NCI-H146 (cell line): ENCODE results near the gene PLEKHA1.

ENCODE experiments used
- DNase-seq: peaks from one replicate; lab custom pipeline; 2025; lab: John Stamatoyannopoulos, UW

The PLEKHA1 gene

DNA sequence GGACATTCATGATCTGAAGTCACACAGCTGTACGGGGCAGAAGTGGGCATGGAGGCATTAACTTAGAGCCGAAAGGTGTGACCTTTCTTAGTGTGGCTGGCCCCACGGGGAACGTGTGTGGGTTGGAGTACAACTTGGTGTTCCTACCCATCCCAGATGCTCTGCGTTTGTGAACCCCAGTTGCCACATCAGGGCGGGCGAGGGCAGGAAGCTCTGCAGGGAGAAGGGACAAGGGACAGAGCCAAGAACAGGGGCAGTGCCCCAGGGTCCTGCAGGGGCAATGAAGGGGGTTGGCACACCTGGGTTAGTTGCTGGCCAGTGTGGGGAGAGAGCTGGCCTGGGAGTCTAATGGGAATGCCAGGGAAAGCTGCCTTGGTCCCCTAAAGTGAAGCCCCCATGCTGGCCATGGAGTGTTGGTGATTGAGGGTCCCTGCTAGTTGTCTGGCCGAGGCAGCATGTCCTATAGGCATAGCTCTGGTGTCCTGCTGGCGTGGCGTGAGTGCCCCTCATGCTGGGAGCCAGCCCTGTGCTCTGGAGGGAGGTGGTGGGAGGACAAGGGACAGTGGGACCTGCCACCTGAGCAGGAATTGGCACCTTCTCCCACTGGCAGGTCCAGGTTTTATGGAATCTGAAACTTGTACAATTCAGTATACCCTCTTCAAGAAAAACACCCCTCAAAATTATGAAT is 105.8 kb downstream of the PLEKHA1 start:
- no peak for DNase-seq

DNA sequence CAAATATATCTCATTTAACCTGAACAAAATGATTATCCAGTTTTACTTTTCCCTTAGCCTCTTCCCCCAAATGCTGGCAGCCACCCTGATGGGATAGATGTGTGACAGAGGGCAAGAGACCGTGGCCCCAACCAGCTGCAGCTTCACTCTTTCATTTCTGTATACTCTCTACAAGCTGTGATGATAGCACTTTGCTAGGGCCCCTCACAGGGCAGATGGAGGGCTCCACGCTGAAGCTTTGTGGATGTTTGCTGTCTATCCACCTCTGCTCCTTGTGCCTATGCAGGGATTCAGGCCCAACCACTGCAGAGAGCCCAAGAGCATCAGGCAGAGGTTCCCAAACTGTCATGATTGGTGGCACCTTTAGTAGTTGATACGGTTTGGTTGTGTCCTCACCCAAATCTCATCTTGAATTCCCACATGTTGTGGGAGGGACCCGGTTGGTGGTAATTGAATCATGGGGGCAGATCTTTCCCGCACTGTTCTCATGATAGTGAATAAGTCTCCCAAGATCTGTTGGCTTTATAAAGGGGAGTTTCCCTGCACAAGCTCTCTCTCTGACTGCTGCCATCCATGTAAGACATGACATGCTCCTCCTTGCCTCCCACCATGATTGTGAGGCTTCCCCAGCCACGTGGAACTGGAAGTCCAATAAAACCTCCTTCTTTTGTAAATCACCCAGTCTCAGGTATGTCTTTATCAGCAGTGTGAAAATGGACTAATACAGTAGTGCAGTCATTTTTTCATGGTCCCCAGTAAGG is 107.0 kb downstream of the PLEKHA1 start:
- no peak for DNase-seq
